Endothelial cell of umbilical vein (primary cell): ENCODE data around the gene MAN1A1.

ENCODE experiments used
- EZH2 ChIP-seq: IDR thresholded peaks from 2 replicates; pipeline ENCODE4 v1.6.1; 2012; ENCODE audit warnings: borderline replicate concordance, low read depth, mild to moderate bottlenecking, moderate library complexity, low read length, inconsistent platforms; ENCODE audit not compliant: severe bottlenecking
- FOS ChIP-seq: IDR thresholded peaks from 2 replicates; pipeline ENCODE4 v1.6.1; 2011; ENCODE audit warnings: mild to moderate bottlenecking, low read length, moderate library complexity, borderline replicate concordance; ENCODE audit not compliant: insufficient read depth
- GATA2 ChIP-seq: IDR thresholded peaks from 2 replicates; pipeline ENCODE4 v1.7.0; 2011; ENCODE audit warnings: low read depth, mild to moderate bottlenecking, moderate library complexity, mixed read lengths, low read length; ENCODE audit not compliant: insufficient read length, insufficient read depth
- JUN ChIP-seq: IDR thresholded peaks from 2 replicates; pipeline ENCODE4 v1.6.1; 2011; ENCODE audit warnings: borderline replicate concordance, low read depth; ENCODE audit not compliant: insufficient read length, insufficient read depth
- MYC ChIP-seq: IDR thresholded peaks from one replicate; pipeline ENCODE4 v1.6.1; 2011; ENCODE audit warnings: mild to moderate bottlenecking, low read depth, low read length
- POLR2A ChIP-seq: IDR thresholded peaks from 2 replicates; pipeline ENCODE4 v1.6.1; 2012; ENCODE audit warnings: low read depth, mild to moderate bottlenecking, control low read depth, low read length
- POLR2AphosphoS5 ChIP-seq: IDR thresholded peaks from 2 replicates; pipeline ENCODE4 v1.6.1; 2012; ENCODE audit warnings: low read depth, mild to moderate bottlenecking, control low read depth, low read length, moderate library complexity; ENCODE audit not compliant: insufficient read depth
- TF ChIP-seq, protein P1 (sequence below), 2 donors: IDR thresholded peaks; 1 replicate in 1 of 2; 2 replicates in 1 of 2; pipeline ENCODE4 v1.5.1; 2011; ENCODE audit warnings: low read length in 2 of 2, mild to moderate bottlenecking in 2 of 2, moderate library complexity in 2 of 2, control low read depth in 1 of 2, inconsistent platforms in 1 of 2, low read depth in 1 of 2; ENCODE audit not compliant: insufficient read depth in 1 of 2; ENCODE audit errors: extremely low read depth in 1 of 2
- TF ChIP-seq, protein P2 (sequence below): IDR thresholded peaks from 2 replicates; pipeline ENCODE4 v1.6.1; 2011; ENCODE audit not compliant: insufficient read depth, insufficient read length

DNA sequence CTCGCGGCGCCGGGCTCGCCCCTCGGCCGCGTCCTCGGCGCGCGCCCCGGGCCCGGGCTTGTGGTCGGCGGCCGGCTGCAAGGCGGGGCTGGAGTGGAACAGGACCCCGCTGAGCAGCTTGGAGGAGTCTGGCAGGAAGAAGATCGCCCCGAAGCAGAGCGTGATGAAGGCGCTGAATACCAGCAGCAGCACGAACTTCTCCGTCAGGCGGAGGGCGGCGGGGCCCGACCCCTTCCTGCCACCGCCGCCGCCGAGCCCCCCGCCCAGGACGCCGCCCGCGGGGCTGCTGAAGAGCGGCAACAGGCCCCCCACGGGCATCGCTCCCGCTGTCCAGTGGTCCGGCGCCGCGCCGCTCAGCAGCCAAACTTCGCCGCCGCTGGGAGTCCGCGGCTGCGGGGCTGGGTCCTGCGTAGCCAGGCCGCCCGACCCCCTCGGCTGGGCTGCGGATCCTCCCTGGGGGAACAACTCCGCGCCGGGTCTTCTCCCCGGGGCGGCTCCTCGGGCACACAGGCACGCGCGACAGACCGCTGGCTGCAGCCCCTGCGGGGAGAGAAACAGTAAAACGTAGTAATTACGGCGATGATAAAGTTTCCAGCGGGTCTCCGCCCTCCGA is 707 bp downstream of the MAN1A1 start:
- TF ChIP-seq, protein P1, sequence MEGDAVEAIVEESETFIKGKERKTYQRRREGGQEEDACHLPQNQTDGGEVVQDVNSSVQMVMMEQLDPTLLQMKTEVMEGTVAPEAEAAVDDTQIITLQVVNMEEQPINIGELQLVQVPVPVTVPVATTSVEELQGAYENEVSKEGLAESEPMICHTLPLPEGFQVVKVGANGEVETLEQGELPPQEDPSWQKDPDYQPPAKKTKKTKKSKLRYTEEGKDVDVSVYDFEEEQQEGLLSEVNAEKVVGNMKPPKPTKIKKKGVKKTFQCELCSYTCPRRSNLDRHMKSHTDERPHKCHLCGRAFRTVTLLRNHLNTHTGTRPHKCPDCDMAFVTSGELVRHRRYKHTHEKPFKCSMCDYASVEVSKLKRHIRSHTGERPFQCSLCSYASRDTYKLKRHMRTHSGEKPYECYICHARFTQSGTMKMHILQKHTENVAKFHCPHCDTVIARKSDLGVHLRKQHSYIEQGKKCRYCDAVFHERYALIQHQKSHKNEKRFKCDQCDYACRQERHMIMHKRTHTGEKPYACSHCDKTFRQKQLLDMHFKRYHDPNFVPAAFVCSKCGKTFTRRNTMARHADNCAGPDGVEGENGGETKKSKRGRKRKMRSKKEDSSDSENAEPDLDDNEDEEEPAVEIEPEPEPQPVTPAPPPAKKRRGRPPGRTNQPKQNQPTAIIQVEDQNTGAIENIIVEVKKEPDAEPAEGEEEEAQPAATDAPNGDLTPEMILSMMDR (IDR thresholded peaks at IDR 0.05; ENCODE audit: extremely low read depth in 1 of 2, insufficient read depth in 1 of 2, low read depth in 1 of 2, low read length in 2 of 2) = no peak
- TF ChIP-seq EZH2 (no peak), JUN (no peak), MYC (no peak), POLR2AphosphoS5 (no peak), POLR2A (no peak), FOS (no peak), GATA2 (no peak)
- TF ChIP-seq, protein P2, sequence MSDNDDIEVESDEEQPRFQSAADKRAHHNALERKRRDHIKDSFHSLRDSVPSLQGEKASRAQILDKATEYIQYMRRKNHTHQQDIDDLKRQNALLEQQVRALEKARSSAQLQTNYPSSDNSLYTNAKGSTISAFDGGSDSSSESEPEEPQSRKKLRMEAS = no peak
